Left renal cortex interstitium (tissue), 4 donors: ENCODE results near the gene FHIT. TPM values are rescaled to one million over a fixed set of nuclear protein-coding genes. Genes with fewer than 3 reads are reported as not detected.

Source experiments
- DNase-seq, 4 donors: peaks; one replicate each; pipeline ENCODE4 v3.0.0-alpha.2; 2013; ENCODE audit warnings: low read depth in 4 of 4, low spot score in 2 of 4, missing footprints in 1 of 4
- polyA plus RNA-seq, 4 donors: library from polyadenylated mRNA; unstranded; fragments of 120-200 nt; gene quantifications; one replicate each; pipeline ENCODE4 v1.2.1, GENCODE V29; 2013; ENCODE audit not compliant: insufficient read length in 4 of 4

Gene FHIT
- polyA plus RNA-seq, 4 donors, result 23.4 to 29.9 (median 26.0) TPM

- no peak for DNase-seq
Observed at GRCh38 chr3:60274646-60275045, 976.6 kb downstream of the FHIT start.

GRCh38 chr3:60274098-60274497 is 977.2 kb downstream of the FHIT start:
- DNase-seq, result no peak

- no peak for DNase-seq
Observed at GRCh38 chr3:60269829-60270266, 981.4 kb downstream of the FHIT start.

- DNase-seq, result no peak
Observed at GRCh38 chr3:60269377-60269776, 981.9 kb downstream of the FHIT start.

- no peak for DNase-seq
Observed at GRCh38 chr3:60268123-60268522, 983.1 kb downstream of the FHIT start.

GRCh38 chr3:60266444-60266843 is 984.8 kb downstream of the FHIT start:
- DNase-seq, result no peak

- no peak for DNase-seq
Observed at GRCh38 chr3:60263191-60263590, 988.1 kb downstream of the FHIT start.

- DNase-seq, result no peak
Observed at GRCh38 chr3:60262546-60262945, 988.7 kb downstream of the FHIT start.

- no peak for DNase-seq
Observed at GRCh38 chr3:60260546-60260945, 990.7 kb downstream of the FHIT start.

- no peak for DNase-seq
Observed at GRCh38 chr3:60250810-60251209, 1000.4 kb downstream of the FHIT start.

GRCh38 chr3:60250206-60250605 is 1001.0 kb downstream of the FHIT start:
- no peak for DNase-seq

GRCh38 chr3:60246361-60246760 is 1004.9 kb downstream of the FHIT start:
- DNase-seq, result no peak

- DNase-seq, result no peak
Observed at GRCh38 chr3:60243456-60243855, 1007.8 kb downstream of the FHIT start.

GRCh38 chr3:60240492-60240891 is 1010.8 kb downstream of the FHIT start:
- no peak for DNase-seq

GRCh38 chr3:60238550-60238949 is 1012.7 kb downstream of the FHIT start:
- no peak for DNase-seq

- DNase-seq, result no peak
Observed at GRCh38 chr3:60229502-60229901, 1021.8 kb downstream of the FHIT start.

GRCh38 chr3:60228823-60229222 is 1022.4 kb downstream of the FHIT start:
- DNase-seq, result no peak

- DNase-seq, result no peak
Observed at GRCh38 chr3:60226912-60227311, 1024.3 kb downstream of the FHIT start.

- no peak for DNase-seq
Observed at GRCh38 chr3:60225848-60226247, 1025.4 kb downstream of the FHIT start.

GRCh38 chr3:60220768-60221167 is 1030.5 kb downstream of the FHIT start:
- no peak for DNase-seq

- DNase-seq, result no peak
Observed at GRCh38 chr3:60219501-60219900, 1031.8 kb downstream of the FHIT start.

- no peak for DNase-seq
Observed at GRCh38 chr3:60217156-60217911, 1033.9 kb downstream of the FHIT start.
